K562 (cell line): ENCODE data around the gene SLC43A2. TPM values are rescaled to one million over a fixed set of nuclear protein-coding genes. Genes with fewer than 3 reads are reported as not detected.

ENCODE experiments used
- ATAC-seq: fragments of 200-7000 bp; cut with Tn5 transposase; 3 replicates; pipeline ENCODE4 v1.9.1; 2020; ENCODE audit warnings: moderate library complexity
- BruUV-seq: library from RNA; stranded (reverse); fragments of 400-500 nt; replicated peaks from 2 replicates; lab custom pipeline; 2021; lab: Mats Ljungman, UMichigan
- CTCF ChIA-PET: fragments of 300-600 bp; formaldehyde crosslinking; extraction: SDS; loops from one replicate; lab custom pipeline; 2021; ENCODE audit warnings: low intra/inter-chr PET ratio; lab: Yijun Ruan, JAX
- POLR2A ChIA-PET: fragments of 300-600, 350-650 bp; sonication (Branson Sonifier 250); formaldehyde crosslinking; extraction: SDS; loops from one replicate; lab custom pipeline; 2021; ENCODE audit warnings: antibody characterized with exemption, inconsistent platforms; lab: Yijun Ruan, JAX
- DNase-seq, 4 experiments: peaks; one replicate each; pipeline versions ENCODE4 v3.0.0 to v3.0.0-alpha.2; 2011 to 2018; ENCODE audit warnings: low spot score in 3 of 4, mixed read lengths in 3 of 4; ENCODE audit errors: extremely low read depth in 1 of 4
- FAIRE-seq: peaks from 2 replicates; lab custom pipeline; 2011; peaks lifted over from hg19 to GRCh38; lab: Jason Lieb, UNC
- H2AFZ ChIP-seq: 2 replicates; pipeline ENCODE4 v1.6.0; 2011; ENCODE audit warnings: low read depth, low read length, control low read depth, inconsistent platforms
- H3K27ac ChIP-seq: fragments of 200-600 bp; 3 replicates; pipeline ENCODE4 v1.8.0; 2011; ENCODE audit warnings: low read depth, mild to moderate bottlenecking, control low read depth, inconsistent platforms, low read length, moderate library complexity, mixed read lengths; ENCODE audit errors: extremely low read depth
- H3K27me3 ChIP-seq, 2 experiments: fragments of 300-600 bp in 1 of 2; 2 replicates in 1 of 2; 3 replicates in 1 of 2; pipeline versions ENCODE4 v1.6.0 to v1.8.0; 2011; ENCODE audit warnings: inconsistent platforms in 2 of 2, low read length in 2 of 2, mild to moderate bottlenecking in 1 of 2, mixed read lengths in 1 of 2, moderate library complexity in 1 of 2; ENCODE audit not compliant: control insufficient read depth in 2 of 2, insufficient read depth in 2 of 2
- H3K36me3 ChIP-seq: fragments of 300-600 bp; 3 replicates; pipeline ENCODE4 v1.8.0; 2011; ENCODE audit warnings: mild to moderate bottlenecking, low read length, inconsistent platforms; ENCODE audit not compliant: control insufficient read depth, insufficient read depth
- H3K4me1 ChIP-seq, 2 experiments: fragments of 200-600 bp in 1 of 2; replicated peaks in 1 of 2; 2 replicates in 1 of 2; 3 replicates in 1 of 2; pipeline versions ENCODE4 v1.5.1 to v1.8.0; 2011; ENCODE audit warnings: inconsistent platforms in 2 of 2, low read length in 2 of 2, mild to moderate bottlenecking in 1 of 2, mixed read lengths in 1 of 2, moderate library complexity in 1 of 2; ENCODE audit not compliant: control insufficient read depth in 2 of 2, insufficient read depth in 2 of 2
- H3K4me2 ChIP-seq: 2 replicates; pipeline ENCODE4 v1.6.1; 2011; ENCODE audit warnings: low read length, control low read depth, inconsistent platforms, mixed read lengths; ENCODE audit not compliant: insufficient read depth
- H3K4me3 ChIP-seq: fragments of 200-600 bp; sonication (generic), shearing (Covaris generic); 2 replicates; pipeline ENCODE4 v1.5.1; 2016; ENCODE audit warnings: control low read depth, inconsistent platforms
- H3K79me2 ChIP-seq: fragments of 200-600 bp; 3 replicates; pipeline ENCODE4 v1.8.0; 2011; ENCODE audit warnings: low read length, inconsistent platforms; ENCODE audit not compliant: control insufficient read depth, insufficient read depth
- H3K9ac ChIP-seq, 2 experiments: 2 replicates each; pipeline versions ENCODE4 v1.6.0 to v1.6.1; 2011; ENCODE audit warnings: low read depth in 2 of 2, low read length in 2 of 2, control low read depth in 1 of 2, inconsistent platforms in 1 of 2, mild to moderate bottlenecking in 1 of 2, mixed read lengths in 1 of 2; ENCODE audit not compliant: insufficient read depth in 1 of 2
- H3K9me1 ChIP-seq: one replicate; pipeline ENCODE4 v1.6.0; 2011; ENCODE audit warnings: inconsistent platforms, mild to moderate bottlenecking, low read length, moderate library complexity; ENCODE audit not compliant: control insufficient read depth, insufficient read depth
- H3K9me3 ChIP-seq: replicated peaks from 2 replicates; pipeline ENCODE4 v1.5.1; 2011; ENCODE audit warnings: low read depth, low read length, inconsistent platforms; ENCODE audit not compliant: control insufficient read depth, insufficient read depth
- H4K20me1 ChIP-seq: replicated peaks from 2 replicates; pipeline ENCODE4 v1.6.1; 2011; ENCODE audit warnings: low read length, inconsistent platforms, mixed read lengths; ENCODE audit not compliant: control insufficient read depth, insufficient read depth
- NR2F6 ChIP-seq: fragments of 450-650 bp; formaldehyde crosslinking; IDR thresholded peaks from 2 replicates; pipeline ENCODE4 v1.4.0; 2020; ENCODE audit warnings: mild to moderate bottlenecking
- RBM17 ChIP-seq: fragments of 200-400 bp; formaldehyde crosslinking; IDR thresholded peaks from 2 replicates; pipeline ENCODE4 v1.6.1; 2017; ENCODE audit warnings: low read depth, mild to moderate bottlenecking, low read length, borderline replicate concordance
- WGBS: fragments of 100-300 bp; shearing (Covaris generic); methylation state at CpG from one replicate; pipeline ENCODE4 v1.1.6; 2016; ENCODE audit warnings: low coverage, mixed read lengths; ENCODE audit not compliant: insufficient coverage; ENCODE audit errors: missing lambda C conversion rate; 5-methylcytosine and 5-hydroxymethylcytosine counted together
- in situ Hi-C: fragments of 300-500 bp; cut with MboI; formaldehyde crosslinking; loops from 4 replicates; pipeline ENCODE4 v1.15.0; 2018; ENCODE audit warnings: inconsistent platforms, mixed read lengths
- intact Hi-C: fragments of 100-400 bp; cut with micrococcal nuclease; formaldehyde crosslinking; loops from 2 replicates; pipeline ENCODE4 v1.14.2; 2022
- polyA plus RNA-seq, 8 experiments: library from polyadenylated mRNA; depleted of rRNA in 4 of 8; stranded (reverse) in 5 of 8; unstranded in 3 of 8; fragments of >200 nt; fragmentation: Nextera tagmentation in 2 of 8; fragmentation: Illumina TruSeq in 1 of 8; extraction: Ambion mirVana in 2 of 8; extraction: Trizol in 1 of 8; gene quantifications; 2 replicates each; pipeline versions ENCODE4 v1.2.1 to v1.2.3, GENCODE V29; 2011 to 2014; ENCODE audit warnings: inconsistent platforms in 1 of 8, missing spikeins in 1 of 8
- total RNA-seq, 7 experiments: library from RNA; depleted of rRNA in 6 of 7; stranded (reverse); fragments of >200 nt in 6 of 7; fragmentation: Illumina TruSeq in 2 of 7; extraction: Trizol in 2 of 7; gene quantifications; 2 replicates each; pipeline versions ENCODE4 v1.2.1 to v1.2.3, GENCODE V29; 2011 to 2021; ENCODE audit warnings: low replicate concordance in 1 of 7
- TF ChIP-seq, protein P1 (sequence below): fragments of 250-450 bp; sonication (Bioruptor Pico); IDR thresholded peaks from 2 replicates; pipeline ENCODE4 v1.4.0; 2020
- TF ChIP-seq, protein P2 (sequence below): fragments of 250-450 bp; sonication (Bioruptor Pico); IDR thresholded peaks from 2 replicates; pipeline ENCODE4 v1.5.0; 2020; ENCODE audit warnings: mild to moderate bottlenecking

SLC43A2 gene
- total and polyA plus RNA-seq, 9 of the 15 experiments (the other 6 are each of a cell fraction or from before 2014, with no cell fraction given): 0.03 to 10.2 (median 3.6) TPM

DNA sequence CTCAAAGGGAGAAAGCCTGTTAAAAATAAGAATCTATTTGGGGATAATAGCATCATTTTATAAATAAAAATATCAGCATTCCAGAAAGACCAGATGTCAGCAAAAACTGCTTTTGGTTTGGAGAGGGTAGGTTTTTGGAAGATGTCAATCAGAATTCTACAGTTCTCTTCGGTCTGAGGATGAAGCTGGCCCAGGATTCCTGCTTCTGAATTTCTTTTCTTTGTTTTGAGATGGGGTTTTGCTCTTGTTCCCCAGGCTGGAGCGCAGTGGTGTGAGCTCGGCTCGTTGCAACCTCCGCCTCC is 35.1 kb downstream of the SLC43A2 start:
- no peak overlapping the region for H2AFZ ChIP-seq
- peaks cover 3% of the 10 kb centered on the region for H3K9me1 ChIP-seq
- H3K27ac ChIP-seq: no peak overlapping the region
- H3K4me1 ChIP-seq: peaks cover 12 to 28% of the 10 kb centered on the region in 2 experiments; a peak in 4 of 5 replicates
- FAIRE-seq (no peak), ATAC-seq (no peak), DNase-seq (no peak)
- no peaks in the 10 kb centered on the region for H3K79me2 ChIP-seq
- no peak for TF ChIP-seq RBM17
- TF ChIP-seq, protein P1, sequence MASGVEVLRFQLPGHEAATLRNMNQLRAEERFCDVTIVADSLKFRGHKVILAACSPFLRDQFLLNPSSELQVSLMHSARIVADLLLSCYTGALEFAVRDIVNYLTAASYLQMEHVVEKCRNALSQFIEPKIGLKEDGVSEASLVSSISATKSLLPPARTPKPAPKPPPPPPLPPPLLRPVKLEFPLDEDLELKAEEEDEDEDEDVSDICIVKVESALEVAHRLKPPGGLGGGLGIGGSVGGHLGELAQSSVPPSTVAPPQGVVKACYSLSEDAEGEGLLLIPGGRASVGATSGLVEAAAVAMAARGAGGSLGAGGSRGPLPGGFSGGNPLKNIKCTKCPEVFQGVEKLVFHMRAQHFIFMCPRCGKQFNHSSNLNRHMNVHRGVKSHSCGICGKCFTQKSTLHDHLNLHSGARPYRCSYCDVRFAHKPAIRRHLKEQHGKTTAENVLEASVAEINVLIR (CRISPR knock-in tag): no peak
- TF ChIP-seq, protein P2, sequence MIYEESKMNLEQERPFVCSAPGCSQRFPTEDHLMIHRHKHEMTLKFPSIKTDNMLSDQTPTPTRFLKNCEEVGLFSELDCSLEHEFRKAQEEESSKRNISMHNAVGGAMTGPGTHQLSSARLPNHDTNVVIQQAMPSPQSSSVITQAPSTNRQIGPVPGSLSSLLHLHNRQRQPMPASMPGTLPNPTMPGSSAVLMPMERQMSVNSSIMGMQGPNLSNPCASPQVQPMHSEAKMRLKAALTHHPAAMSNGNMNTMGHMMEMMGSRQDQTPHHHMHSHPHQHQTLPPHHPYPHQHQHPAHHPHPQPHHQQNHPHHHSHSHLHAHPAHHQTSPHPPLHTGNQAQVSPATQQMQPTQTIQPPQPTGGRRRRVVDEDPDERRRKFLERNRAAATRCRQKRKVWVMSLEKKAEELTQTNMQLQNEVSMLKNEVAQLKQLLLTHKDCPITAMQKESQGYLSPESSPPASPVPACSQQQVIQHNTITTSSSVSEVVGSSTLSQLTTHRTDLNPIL (CRISPR knock-in tag): no peak
- TF ChIP-seq NR2F6: no peak
- CTCF ChIA-PET: no interaction called here
- intact Hi-C loops: no loop called here
- H3K4me2 ChIP-seq: no peak overlapping the region
- POLR2A ChIA-PET: interaction anchor here (0.6 kb wide), 1 partner anchor 35 kb away, joined by 3 read pairs; the partner anchor contains the start of gene SLC43A2
- WGBS: 85% methylated on average over 2 of the region's 5 CpGs
- in situ Hi-C loops: no loop called here
- no peaks in the 10 kb centered on the region for H3K36me3 ChIP-seq
- BruUV-seq: no TSS peak
- H3K27me3 ChIP-seq: no peaks in the 10 kb centered on the region
- H3K9ac ChIP-seq: no peak overlapping the region
- no peak overlapping the region for H3K4me3 ChIP-seq
- H3K9me3 ChIP-seq: no peaks in the 10 kb centered on the region
- no peaks in the 10 kb centered on the region; the same call in 1 of the 2 replicates for H4K20me1 ChIP-seq
